ENCODE measurements around the gene KCNH5.

KCNH5 gene, protein sequence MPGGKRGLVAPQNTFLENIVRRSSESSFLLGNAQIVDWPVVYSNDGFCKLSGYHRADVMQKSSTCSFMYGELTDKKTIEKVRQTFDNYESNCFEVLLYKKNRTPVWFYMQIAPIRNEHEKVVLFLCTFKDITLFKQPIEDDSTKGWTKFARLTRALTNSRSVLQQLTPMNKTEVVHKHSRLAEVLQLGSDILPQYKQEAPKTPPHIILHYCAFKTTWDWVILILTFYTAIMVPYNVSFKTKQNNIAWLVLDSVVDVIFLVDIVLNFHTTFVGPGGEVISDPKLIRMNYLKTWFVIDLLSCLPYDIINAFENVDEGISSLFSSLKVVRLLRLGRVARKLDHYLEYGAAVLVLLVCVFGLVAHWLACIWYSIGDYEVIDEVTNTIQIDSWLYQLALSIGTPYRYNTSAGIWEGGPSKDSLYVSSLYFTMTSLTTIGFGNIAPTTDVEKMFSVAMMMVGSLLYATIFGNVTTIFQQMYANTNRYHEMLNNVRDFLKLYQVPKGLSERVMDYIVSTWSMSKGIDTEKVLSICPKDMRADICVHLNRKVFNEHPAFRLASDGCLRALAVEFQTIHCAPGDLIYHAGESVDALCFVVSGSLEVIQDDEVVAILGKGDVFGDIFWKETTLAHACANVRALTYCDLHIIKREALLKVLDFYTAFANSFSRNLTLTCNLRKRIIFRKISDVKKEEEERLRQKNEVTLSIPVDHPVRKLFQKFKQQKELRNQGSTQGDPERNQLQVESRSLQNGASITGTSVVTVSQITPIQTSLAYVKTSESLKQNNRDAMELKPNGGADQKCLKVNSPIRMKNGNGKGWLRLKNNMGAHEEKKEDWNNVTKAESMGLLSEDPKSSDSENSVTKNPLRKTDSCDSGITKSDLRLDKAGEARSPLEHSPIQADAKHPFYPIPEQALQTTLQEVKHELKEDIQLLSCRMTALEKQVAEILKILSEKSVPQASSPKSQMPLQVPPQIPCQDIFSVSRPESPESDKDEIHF

DNA sequence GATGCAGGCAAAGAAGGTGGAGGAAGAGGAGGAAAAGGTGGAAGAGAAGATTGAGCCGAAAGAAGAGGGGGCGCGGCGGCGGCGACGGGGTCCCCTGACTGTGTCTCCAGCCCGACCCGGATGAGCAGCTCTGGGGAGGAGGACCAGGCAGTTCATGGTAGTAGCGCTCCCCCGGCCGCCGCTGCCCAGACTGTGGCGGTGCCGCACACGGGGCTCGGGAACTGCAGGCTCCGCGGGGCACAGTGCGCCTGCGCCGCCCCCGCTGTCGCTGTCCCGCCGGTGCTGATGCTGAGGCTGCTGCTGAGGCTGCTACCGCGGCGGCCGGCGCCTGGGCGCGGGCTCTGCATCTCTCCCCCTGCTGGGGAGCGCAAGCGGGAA, at the start of gene KCNH5:
Gene KCNH5, minus strand, starts transcription at position 225 of the 378 bp plus-strand sequence. CDS start 272 bp downstream, outside the sequence.
- peak; percentile 78 for DNase-seq

DNA sequence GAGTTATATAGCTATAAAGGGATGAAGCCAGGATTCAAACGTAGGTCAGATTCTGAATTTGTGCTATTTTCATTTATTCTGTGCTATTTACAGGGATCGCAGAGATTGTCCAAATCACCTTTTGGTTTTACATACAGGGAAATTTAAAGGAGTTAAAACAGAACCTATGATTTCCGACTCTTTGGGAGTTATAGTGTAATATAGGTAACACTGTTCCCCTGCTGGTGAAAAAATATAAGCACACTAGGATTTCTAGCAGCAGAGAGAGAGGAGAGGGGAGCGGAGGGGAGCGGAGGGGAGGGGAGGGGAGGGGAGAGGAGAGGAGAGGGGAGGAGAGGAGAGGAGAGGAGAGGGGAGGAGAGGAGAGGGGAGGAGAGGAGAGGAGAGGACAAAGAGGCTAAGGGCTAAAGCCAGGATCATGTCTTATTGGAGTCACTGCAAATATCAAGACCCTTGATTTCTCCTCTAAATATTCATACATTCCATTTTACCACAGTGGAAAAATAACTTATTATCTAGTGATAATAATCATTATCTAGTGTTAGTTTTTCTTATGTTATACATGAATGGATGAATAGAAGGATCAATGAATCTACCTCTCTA, 46.2 kb upstream of the KCNH5 start:
- DNase-seq = no peak

DNA sequence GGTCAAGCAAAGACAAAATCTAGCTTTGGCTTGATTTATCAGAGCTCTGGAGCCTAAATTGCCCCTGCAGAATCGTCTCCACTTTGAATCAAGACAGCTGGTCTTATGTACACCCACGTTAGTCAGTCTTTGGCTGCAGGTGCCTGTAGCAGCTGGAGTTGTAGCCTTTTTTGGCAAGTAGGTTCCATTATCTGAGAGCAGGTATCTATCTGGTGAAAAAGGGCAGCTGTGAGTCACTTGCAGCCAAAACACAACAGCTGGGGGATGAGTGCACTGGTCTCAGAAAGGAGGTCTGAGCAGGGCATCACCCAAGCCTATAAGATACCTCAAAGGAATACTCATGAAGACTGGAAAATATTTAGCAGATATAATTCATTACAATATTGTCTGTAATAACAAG, 43.6 kb upstream of the KCNH5 start:
- no peak for DNase-seq

DNA sequence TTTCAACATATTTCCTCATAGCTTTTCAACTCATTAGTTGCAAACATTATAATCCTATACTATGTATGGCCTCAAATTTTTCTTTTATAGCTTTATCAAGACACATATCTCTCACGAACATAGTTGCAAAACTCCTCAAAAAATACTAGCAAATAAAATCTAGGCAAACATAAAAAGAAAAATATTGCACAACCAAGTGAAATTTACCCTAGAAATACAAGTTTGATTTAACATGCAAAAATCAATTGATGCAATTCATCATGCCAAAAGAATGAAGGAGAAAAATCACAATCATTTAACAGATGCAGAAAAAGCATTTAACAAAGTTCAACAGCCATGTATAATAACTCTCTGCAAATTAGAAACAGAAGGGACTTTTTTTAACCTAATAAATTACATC, 33.3 kb upstream of the KCNH5 start:
- no peak for DNase-seq

DNA sequence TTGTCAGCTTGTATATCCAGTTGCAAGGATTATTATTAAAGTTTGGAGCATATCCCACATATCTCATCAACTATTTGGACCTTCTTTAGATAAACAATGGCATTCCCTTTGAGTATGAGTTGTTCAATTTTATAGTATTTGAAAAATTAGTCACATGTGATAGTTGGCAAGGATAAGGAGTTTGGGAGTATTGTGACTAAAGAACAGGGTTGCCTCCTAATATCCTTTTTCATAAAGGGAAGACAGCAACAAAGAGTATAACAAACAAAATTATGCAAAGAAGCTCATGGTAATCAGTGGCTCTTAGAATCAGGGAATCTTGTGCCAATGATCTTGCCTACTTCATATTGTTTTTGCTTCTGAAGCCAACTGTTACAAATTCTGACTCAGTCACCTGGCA, 31.2 kb upstream of the KCNH5 start:
- DNase-seq = no peak

DNA sequence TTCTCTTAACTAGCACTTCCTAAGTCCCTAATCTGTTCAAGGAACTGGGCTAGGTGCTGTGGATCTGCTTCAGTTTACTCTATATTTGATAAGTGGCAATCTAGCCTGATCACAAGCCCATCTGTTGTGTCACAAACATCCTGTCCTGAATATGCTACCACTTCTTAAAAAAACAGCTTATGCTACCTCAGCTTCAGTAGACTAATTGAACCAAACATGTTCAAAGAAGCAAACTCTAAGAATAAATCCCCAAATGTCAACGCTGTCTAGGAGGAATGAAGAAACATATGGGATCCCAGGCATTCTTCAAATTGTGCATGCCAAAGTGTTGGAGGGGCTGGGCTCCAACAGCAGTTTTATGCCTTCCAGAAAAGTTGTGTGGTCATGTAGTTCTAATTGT, 10.4 kb upstream of the KCNH5 start:
- DNase-seq = no peak

DNA sequence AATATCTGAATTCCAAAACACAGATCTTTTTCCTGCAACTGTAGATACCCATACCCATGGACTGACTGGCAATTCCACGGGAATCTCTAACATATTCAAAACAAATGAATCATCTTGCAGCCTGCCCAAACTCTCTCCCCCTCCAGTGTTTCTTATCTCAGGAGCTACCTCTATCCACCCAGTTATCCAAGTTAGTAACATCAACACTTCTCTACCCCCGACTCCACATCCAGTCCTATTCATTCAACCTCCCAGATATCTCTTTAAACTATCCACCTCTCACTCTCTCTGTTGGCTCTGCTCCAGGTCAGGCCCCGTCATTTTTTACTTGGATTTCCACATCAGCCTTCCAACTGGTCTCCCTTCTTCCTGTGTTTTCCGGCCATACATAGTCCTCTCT, 6.7 kb upstream of the KCNH5 start:
- DNase-seq = no peak

DNA sequence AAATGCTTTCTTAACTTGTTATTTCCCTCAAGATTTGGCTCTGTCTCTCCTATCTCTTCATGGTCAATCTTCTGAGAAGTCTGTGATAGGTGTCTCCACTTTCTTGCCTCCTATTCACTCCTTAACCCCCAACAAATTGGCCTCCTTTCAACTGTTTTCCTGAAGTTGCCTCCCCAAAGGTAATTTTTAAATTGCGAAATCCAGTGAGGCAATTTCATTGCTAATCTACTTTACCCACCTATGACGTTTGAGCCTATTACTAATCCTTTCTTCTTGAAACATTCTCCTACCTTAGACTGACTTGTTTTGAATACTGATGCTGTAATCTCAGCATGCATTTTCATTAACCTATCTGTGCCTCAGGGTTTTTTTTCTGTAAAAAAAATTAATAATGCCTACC, 6.0 kb upstream of the KCNH5 start:
- no peak for DNase-seq

DNA sequence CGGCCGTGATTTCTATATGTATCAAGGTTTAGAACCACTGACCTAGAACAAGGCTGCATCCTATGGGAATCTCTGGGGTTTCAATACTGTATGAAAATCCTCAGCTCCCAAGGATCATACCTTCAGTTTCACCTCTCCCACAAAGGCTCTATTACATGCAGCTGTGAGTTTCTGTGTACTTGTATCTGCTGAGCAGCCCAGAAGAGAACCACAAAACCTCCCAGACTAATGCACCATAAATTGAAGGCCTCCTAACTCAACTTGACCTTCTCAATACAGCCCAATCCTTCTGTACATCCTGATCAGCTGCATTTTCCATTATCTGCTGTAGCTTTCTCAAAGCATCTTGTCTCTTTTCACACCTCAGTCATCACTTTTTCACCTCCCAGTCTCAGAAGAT, 5.4 kb upstream of the KCNH5 start:
- DNase-seq = no peak

DNA sequence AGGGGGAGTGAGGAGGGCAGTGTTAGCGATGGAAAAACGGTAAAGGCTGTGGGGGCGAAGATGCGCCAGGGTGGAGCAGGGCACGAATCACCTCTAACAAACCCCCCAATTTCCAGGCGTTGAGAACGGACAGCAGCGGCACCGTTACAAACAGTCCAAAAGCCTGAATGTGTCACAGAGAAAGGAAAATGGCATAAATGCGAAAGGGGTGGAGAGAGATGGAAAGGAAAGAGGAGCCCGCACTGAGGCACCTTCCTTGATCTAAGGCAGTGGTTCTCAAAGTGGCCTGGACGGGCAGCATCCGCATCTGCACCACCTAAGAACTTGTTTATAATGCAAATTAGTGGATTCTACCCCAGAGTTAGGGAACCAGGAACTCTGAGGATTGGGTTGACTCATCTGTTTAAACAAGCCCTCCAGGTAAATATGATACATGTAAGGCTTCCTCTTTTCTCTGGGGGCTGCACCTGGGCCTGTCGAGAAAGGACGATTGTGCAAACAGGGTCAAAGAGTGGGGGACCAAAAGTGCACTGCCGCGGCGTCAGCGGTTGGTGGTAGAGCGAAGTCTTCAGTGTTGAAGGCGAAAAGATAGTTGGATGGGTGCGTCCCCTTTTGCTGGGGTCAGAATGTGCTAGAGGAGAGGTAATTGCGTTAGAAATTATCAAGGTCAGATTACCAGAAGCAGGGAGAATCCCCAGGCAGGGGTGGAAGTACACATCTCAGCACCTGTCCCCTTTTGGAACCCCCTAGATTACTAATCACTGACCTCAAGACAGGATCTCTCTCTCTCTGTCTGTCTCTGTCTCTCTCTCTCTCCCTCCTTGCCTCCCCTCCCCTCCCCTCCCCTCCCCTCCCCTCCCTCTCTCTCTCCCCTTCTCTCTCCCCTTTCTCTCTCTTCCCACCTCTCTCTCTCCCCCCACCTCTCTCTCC, 1.3 kb upstream of the KCNH5 start:
- peak; percentile 76 for DNase-seq

DNA sequence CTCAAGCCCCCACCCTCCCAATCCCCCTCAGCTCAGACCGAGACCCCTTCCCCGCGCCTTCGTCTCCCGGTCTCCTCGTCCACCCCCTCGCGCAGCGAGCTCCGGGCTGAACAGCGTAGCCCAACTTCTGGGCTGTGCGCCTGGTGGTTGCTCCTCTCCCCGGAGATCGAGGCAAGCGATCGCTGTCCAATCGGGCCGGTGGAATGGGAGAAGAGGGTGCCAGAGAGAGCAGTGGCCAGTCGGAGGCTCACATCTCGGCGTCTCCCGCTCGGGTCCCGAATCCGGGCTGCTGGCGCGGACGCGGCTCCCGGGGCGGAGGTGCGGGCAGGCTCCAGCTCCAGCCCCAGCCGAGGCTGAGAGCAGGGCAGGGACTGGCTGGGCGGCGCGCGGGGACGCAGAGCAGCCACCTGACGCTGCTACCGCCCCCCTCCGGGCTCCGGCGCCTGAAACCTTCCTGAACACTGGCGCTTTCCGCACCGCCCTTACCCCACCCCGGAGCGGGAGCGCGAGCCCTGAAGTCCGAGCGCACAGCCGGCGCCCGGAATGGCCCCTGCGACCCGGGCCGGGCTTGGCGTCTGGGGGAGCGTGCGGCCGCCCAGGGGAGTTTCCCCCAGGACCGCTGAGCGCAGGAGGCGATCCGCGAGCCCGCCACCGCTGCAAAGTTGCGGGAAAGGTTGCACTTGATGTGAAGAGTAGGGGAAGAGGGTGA, 508 bp upstream of the KCNH5 start:
- peak; percentile 74 for DNase-seq

DNA sequence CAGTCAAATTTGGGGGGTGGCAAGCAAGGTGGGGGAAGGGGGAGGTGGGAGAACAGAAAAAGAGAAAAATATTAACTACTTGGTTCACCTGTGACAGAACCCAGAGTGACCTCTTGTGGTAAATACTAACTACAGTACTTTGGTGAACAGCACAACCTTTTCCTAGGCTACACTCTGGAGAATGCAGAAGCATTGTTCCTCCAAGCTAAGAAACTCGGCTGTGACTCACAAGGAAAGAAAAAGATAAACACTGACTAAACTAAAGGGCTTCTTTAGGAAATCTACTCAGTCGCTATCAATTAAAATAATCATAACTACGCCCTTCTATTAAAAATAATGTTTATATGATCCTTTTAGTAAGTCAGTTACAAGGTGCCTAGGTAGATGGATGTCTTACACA, 5.4 kb downstream of the KCNH5 start:
- peak; percentile 64 for DNase-seq

DNA sequence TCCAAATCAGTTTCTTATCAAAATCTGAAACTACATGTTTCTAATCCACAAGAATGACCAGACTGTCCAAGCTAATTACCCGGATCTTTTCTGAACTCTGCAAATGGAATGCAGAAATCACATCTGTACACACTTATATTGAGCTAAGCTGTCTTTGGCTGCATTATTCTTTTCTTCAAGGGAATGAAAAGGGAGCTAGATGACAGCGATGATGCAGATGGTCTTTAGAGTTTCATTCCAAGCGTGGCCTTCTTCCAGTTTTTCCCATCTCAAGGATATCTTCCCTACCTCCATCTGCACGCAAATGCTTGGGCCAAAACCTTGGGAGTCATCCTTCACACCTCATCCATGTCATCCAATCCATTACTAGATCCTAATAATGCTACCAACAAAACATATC, 12.6 kb downstream of the KCNH5 start:
- DNase-seq = no peak

DNA sequence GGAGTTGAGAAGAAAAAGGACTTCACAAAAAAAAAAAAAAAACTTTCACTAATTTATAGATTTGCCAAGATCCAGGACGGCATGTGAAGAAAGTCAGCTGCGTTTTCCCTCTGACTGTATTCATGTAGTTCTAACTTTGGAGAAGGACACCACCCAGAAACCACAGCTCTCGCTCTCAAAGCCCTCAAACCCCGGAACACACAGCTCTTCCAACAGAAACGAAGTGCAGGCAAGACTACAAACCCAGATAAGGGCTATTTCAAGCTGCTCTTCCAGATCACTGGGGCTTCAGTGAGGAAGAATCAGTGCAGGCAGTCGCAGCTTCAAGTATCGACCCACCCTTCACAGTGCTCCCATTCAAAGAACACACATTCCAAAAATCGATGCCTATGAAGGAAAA, 13.2 kb downstream of the KCNH5 start:
- no peak for DNase-seq

DNA sequence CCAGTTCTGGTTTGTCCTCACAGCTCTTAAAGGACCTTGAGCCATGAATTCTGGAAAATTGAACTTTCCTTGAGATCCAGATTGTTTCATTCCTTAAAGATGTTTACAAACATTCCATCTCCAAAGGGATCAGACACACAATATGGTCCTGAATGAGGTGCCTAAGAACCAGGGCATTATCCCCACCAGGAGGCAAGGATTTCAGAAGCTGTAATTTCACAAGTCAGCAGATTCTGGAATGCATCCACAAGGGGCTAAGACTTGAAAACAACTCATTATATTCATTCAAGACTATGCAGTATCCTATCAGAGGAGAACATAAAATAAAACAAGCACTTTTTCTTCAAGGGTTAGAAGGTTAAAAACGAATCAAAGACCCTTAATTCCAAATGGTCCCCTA, 15.1 kb downstream of the KCNH5 start:
- DNase-seq = no peak

DNA sequence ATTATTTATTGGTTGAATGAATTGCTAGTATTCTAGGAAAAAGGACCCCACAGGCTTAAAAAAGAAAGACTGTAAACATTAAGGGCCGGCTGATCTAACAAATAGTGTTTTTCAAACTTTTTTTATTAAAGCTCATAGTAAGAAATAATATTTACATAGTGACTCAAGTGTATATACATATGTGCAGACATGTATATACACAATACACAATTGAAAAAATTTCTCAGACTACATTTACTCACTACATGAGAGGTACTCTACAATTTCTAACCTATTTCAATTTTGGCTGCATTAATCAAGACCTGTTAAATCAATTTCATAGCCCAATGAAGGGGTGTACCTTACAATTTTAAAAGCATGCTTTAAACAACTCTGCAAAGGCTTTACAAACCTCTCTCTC, 17.5 kb downstream of the KCNH5 start:
- DNase-seq = no peak

DNA sequence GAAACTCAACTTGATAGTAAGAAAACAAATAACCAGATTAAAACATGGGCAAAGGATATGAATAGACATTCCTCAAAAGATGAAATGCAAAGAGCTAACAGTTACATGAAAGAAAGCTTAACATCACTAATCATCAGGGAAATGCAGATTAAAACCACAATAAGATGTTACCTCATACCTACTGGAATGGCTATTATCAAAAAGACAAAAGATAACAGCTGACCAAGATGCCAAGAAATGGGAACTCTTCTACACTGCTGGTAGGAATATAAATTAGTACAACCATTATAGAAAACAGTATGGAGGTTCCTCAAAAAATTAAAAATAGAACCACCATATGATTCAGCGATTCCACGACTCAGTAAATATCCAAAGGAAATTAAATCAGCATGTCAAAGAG, 18.8 kb downstream of the KCNH5 start:
- DNase-seq = no peak

DNA sequence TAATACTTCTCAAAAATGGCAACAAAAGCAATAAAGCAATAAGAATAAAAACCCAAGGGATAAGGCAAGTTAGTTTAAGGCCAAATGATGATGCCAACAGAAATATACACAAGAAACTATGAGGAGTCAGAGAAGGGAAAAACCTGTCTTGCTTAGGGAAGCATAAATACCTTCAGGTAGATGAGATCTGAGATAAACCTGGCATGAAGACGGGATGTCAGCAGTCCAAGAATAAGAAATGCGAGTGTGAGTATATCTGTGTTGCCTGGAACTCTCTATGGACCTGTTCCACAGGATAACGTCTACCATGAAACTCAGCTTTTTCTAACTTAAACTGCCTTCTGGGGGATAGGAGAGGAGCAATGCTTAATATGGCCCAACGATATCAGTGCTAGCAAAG, 30.6 kb downstream of the KCNH5 start:
- no peak for DNase-seq

DNA sequence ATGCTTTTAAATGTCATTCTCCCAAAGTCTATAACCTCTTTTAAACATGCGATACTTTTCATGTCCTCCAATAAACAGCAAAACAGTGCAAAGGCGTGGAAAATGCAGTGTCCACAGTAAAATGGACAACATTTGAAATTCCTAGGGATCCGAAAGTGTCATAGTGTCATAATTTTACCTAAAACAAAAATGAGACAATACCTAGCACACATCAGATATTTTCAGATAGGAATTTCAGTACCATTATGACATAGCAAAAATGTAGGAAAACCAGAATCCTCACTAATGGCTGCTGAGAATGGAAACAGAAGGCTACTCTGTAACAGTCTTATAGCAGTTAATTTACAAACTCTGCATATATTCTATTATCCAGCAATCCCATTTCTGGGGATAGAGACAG, 33.1 kb downstream of the KCNH5 start:
- no peak for DNase-seq

DNA sequence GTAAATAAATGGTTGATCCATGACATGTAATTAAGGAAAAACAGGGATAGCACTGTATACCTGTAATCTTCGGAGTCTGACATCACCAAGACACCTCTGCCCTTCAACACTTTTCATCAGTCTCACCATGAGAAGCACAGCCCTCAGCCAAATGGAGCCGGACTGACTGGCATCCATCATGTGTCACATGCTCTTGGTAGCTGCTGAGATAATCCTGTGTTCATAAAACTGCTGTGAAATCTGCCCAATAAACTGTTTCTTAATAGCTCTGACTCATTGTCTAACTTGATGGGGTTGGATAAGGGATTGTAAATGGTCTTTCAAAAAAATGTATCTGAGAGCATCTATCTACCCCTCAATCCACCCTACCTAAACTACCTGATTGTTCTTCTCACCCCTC, 33.6 kb downstream of the KCNH5 start:
- no peak for DNase-seq

DNA sequence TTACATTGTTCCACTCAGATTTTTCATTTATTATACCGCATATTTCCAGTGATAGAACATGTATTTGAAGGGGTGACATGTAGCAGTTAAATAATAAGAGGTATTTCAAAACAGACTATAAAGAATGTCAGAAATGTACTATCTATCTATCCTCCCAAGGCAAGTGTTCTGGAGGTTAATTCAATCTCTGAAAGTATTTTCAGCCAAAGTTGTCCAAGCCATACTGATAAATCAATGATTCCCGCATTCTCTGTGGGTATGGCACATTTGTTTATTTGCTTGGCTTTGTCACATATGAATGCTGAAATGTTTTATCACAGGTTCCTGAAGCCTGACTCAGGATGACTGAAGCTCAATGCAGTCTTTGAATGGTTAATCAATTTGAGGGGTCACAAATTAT, 35.8 kb downstream of the KCNH5 start:
- DNase-seq = no peak

DNA sequence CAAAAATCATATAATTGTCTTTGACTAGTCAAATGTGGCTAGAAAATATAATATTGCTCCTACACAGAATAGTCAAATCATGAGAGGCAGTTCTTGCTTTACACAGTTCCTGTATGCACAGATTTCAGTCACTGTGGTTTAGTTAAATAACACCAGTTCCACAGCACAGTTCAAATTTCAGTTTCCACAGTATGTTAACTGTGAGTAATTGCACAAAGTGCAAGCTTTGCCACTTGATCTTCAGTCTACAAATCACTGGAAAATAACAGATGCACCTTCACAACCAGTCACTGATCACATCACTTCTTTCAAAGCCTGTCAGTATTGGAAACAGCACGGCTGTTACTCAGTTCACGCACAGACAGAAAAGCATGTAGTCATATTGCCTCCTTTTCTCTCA, 38.7 kb downstream of the KCNH5 start:
- peak; percentile 17 for DNase-seq
